Endothelial cell of umbilical vein (primary cell): ENCODE results near the gene KRTAP10-2. TPM values are rescaled to one million over a fixed set of nuclear protein-coding genes. Genes with fewer than 3 reads are reported as not detected.

Source experiments
- BruUV-seq: library from RNA; stranded (reverse); fragments of 400-500 nt; replicated peaks from 2 replicates; lab custom pipeline; 2021; lab: Mats Ljungman, UMichigan
- CTCF ChIA-PET: fragments of 300-600, 350-600 bp; sonication (Branson Sonifier 250); formaldehyde crosslinking; loops from one replicate; lab custom pipeline; 2021; ENCODE audit warnings: antibody characterized with exemption, inconsistent platforms; lab: Charles Lee
- POLR2A ChIA-PET: fragments of 300-600, 350-600 bp; sonication (Branson Sonifier 250); formaldehyde crosslinking; loops from one replicate; lab custom pipeline; 2021; ENCODE audit warnings: antibody characterized with exemption, inconsistent platforms; lab: Charles Lee
- DNase-seq: peaks from one replicate; pipeline ENCODE4 v3.0.0-alpha.2; 2011; ENCODE audit warnings: low read depth, low spot score
- FAIRE-seq: peaks from 2 replicates; lab custom pipeline; 2011; peaks lifted over from hg19 to GRCh38; lab: Jason Lieb, UNC
- H2AFZ ChIP-seq: 2 replicates; pipeline ENCODE4 v1.6.0; 2012; ENCODE audit warnings: low read depth, low read length, control low read depth, inconsistent platforms
- H3K27ac ChIP-seq: 2 replicates; pipeline ENCODE4 v1.5.1; 2011; ENCODE audit warnings: low read depth, mild to moderate bottlenecking, control low read depth, low read length, moderate library complexity; ENCODE audit not compliant: insufficient read depth
- H3K27me3 ChIP-seq, 2 experiments: 2 replicates each; pipeline versions ENCODE4 v1.6.0 to v1.6.1; 2011; ENCODE audit warnings: low read length in 2 of 2, mixed read lengths in 1 of 2; ENCODE audit not compliant: control insufficient read depth in 2 of 2, insufficient read depth in 2 of 2
- H3K36me3 ChIP-seq, 2 experiments: 2 replicates in 1 of 2; 3 replicates in 1 of 2; pipeline ENCODE4 v1.5.1; 2011; ENCODE audit warnings: low read length in 2 of 2, mild to moderate bottlenecking in 1 of 2, moderate library complexity in 1 of 2; ENCODE audit not compliant: control insufficient read depth in 2 of 2, insufficient read depth in 2 of 2; ENCODE audit errors: extremely low read depth in 1 of 2
- H3K4me1 ChIP-seq: 3 replicates; pipeline ENCODE4 v1.5.1; 2011; ENCODE audit warnings: mild to moderate bottlenecking, low read length; ENCODE audit not compliant: control insufficient read depth, insufficient read depth; ENCODE audit errors: extremely low read depth
- H3K4me2 ChIP-seq: 2 replicates; pipeline ENCODE4 v1.6.1; 2011; ENCODE audit warnings: low read length, control low read depth, mixed read lengths; ENCODE audit not compliant: insufficient read depth
- H3K4me3 ChIP-seq, 3 experiments: fragments of 200-600 bp in 1 of 3; sonication (generic), shearing (Covaris generic) in 1 of 3; replicated peaks in 1 of 3; 2 replicates each; pipeline ENCODE4 v1.5.1; 2011 to 2016; ENCODE audit warnings: control low read depth in 3 of 3, low read length in 3 of 3, mild to moderate bottlenecking in 2 of 3, inconsistent platforms in 1 of 3, low read depth in 1 of 3, moderate library complexity in 1 of 3; ENCODE audit not compliant: insufficient read depth in 1 of 3
- H3K79me2 ChIP-seq: 2 replicates; pipeline ENCODE4 v1.6.0; 2012; ENCODE audit warnings: low read length, inconsistent platforms; ENCODE audit not compliant: control insufficient read depth, insufficient read depth
- H3K9ac ChIP-seq: replicated peaks from 2 replicates; pipeline ENCODE3; 2011; ENCODE audit warnings: low read length, control low read depth; ENCODE audit not compliant: insufficient read depth; ENCODE audit errors: extremely low read depth
- H3K9me1 ChIP-seq: replicated peaks from 3 replicates; pipeline ENCODE4 v1.6.0; 2011; ENCODE audit warnings: mild to moderate bottlenecking, low read length; ENCODE audit not compliant: control insufficient read depth, insufficient read depth; ENCODE audit errors: extremely low read depth
- H3K9me3 ChIP-seq: replicated peaks from 2 replicates; pipeline ENCODE4 v1.5.1; 2012; ENCODE audit warnings: low read length, inconsistent platforms; ENCODE audit not compliant: control insufficient read depth, insufficient read depth
- H4K20me1 ChIP-seq: replicated peaks from 2 replicates; pipeline ENCODE3; 2011; ENCODE audit warnings: mild to moderate bottlenecking, low read length; ENCODE audit not compliant: control insufficient read depth, insufficient read depth; ENCODE audit errors: extremely low read depth
- FOS ChIP-seq: IDR thresholded peaks from 2 replicates; pipeline ENCODE4 v1.6.1; 2011; ENCODE audit warnings: mild to moderate bottlenecking, low read length, moderate library complexity, borderline replicate concordance; ENCODE audit not compliant: insufficient read depth
- GATA2 ChIP-seq: IDR thresholded peaks from 2 replicates; pipeline ENCODE4 v1.7.0; 2011; ENCODE audit warnings: low read depth, mild to moderate bottlenecking, moderate library complexity, mixed read lengths, low read length; ENCODE audit not compliant: insufficient read length, insufficient read depth
- JUN ChIP-seq: IDR thresholded peaks from 2 replicates; pipeline ENCODE4 v1.6.1; 2011; ENCODE audit warnings: borderline replicate concordance, low read depth; ENCODE audit not compliant: insufficient read length, insufficient read depth
- MYC ChIP-seq: IDR thresholded peaks from one replicate; pipeline ENCODE4 v1.6.1; 2011; ENCODE audit warnings: mild to moderate bottlenecking, low read depth, low read length
- POLR2A ChIP-seq: IDR thresholded peaks from 2 replicates; pipeline ENCODE4 v1.6.1; 2012; ENCODE audit warnings: low read depth, mild to moderate bottlenecking, control low read depth, low read length
- POLR2AphosphoS5 ChIP-seq: IDR thresholded peaks from 2 replicates; pipeline ENCODE4 v1.6.1; 2012; ENCODE audit warnings: low read depth, mild to moderate bottlenecking, control low read depth, low read length, moderate library complexity; ENCODE audit not compliant: insufficient read depth
- dilution Hi-C: fragments of 300-500 bp; cut with MboI; formaldehyde crosslinking; loops from one replicate; pipeline ENCODE4 v1.15.0; 2019; ENCODE audit warnings: low sequenced_read_pairs; ENCODE audit not compliant: extremely low pct_ligation_motif_present
- intact Hi-C: fragments of 100-400 bp; cut with micrococcal nuclease; formaldehyde crosslinking; loops from one replicate; pipeline ENCODE4 v1.10.0; 2022
- polyA plus RNA-seq, 4 experiments: library from polyadenylated mRNA; depleted of rRNA in 3 of 4; stranded (reverse) in 3 of 4; unstranded in 1 of 4; fragments of >200 nt; gene quantifications; 2 replicates each; pipeline versions ENCODE4 v1.2.1 to v1.2.3, GENCODE V29; 2011 to 2012; ENCODE audit warnings: missing spikeins in 1 of 4
- total RNA-seq: library from RNA; stranded (reverse); gene quantifications from 2 replicates; pipeline ENCODE4 v1.2.3, GENCODE V29; 2021
- TF ChIP-seq, protein P1 (sequence below): IDR thresholded peaks from 2 replicates; pipeline ENCODE4 v1.6.1; 2011; ENCODE audit not compliant: insufficient read depth, insufficient read length
- TF ChIP-seq, protein P2 (sequence below), 2 donors: IDR thresholded peaks; 1 replicate in 1 of 2; 2 replicates in 1 of 2; pipeline ENCODE4 v1.5.1; 2011; ENCODE audit warnings: low read length in 2 of 2, mild to moderate bottlenecking in 2 of 2, moderate library complexity in 2 of 2, control low read depth in 1 of 2, inconsistent platforms in 1 of 2, low read depth in 1 of 2; ENCODE audit not compliant: insufficient read depth in 1 of 2; ENCODE audit errors: extremely low read depth in 1 of 2

KRTAP10-2 gene
- total and polyA plus RNA-seq, 2 donors (not counting 3 experiments of a cell fraction or from before 2014, with no cell fraction given): not detected

DNA sequence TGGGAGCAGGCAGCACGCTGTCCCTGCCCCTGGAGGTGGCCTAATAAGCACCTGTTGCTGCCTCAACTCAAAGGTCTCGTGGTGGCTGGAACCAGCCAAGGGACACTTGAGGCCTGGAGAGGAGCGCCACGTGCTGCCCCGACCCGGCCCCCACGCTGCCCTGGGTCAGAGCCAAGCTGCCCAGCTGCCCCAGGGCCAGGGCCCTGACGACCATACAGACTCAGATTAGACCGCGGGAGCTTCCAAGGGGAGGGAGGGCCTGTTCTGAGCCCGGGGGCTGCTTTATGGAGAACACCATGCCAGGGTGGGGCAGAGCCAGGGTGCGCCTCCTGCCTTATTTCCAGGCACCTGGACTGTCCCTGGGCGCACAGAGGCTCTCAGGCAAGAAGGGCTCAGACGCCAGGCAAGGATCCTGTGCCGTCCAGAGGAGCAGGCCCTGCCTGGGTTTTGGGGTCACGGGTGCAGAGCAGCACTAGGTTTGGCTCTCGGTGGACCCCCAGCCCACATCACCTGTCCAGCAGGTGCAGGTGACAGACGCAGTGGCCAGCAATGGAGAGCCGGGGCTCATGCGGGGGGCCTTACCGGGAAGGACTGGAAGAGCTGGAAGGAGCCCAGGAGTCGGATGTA, 29.9 kb downstream of the KRTAP10-2 start:
- Histone ChIP-seq H3K4me3 (no peak overlapping the region), H3K27me3 (no peaks in the 10 kb centered on the region), H3K9me3 (no peaks in the 10 kb centered on the region), H3K36me3 (no peaks in the 10 kb centered on the region), H3K4me1 (no peaks in the 10 kb centered on the region), H4K20me1 (no peaks in the 10 kb centered on the region), H3K4me2 (no peak overlapping the region), H3K9me1 (no peaks in the 10 kb centered on the region), H3K27ac (no peak overlapping the region), H3K9ac (no peak overlapping the region), H3K79me2 (no peaks in the 10 kb centered on the region), H2AFZ (no peak overlapping the region)
- dilution Hi-C loops (no loop called here), intact Hi-C loops (no loop called here)
- TF ChIP-seq GATA2: no peak
- TF ChIP-seq, protein P1, sequence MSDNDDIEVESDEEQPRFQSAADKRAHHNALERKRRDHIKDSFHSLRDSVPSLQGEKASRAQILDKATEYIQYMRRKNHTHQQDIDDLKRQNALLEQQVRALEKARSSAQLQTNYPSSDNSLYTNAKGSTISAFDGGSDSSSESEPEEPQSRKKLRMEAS: no peak
- TF ChIP-seq POLR2A: no peak
- TF ChIP-seq, protein P2, sequence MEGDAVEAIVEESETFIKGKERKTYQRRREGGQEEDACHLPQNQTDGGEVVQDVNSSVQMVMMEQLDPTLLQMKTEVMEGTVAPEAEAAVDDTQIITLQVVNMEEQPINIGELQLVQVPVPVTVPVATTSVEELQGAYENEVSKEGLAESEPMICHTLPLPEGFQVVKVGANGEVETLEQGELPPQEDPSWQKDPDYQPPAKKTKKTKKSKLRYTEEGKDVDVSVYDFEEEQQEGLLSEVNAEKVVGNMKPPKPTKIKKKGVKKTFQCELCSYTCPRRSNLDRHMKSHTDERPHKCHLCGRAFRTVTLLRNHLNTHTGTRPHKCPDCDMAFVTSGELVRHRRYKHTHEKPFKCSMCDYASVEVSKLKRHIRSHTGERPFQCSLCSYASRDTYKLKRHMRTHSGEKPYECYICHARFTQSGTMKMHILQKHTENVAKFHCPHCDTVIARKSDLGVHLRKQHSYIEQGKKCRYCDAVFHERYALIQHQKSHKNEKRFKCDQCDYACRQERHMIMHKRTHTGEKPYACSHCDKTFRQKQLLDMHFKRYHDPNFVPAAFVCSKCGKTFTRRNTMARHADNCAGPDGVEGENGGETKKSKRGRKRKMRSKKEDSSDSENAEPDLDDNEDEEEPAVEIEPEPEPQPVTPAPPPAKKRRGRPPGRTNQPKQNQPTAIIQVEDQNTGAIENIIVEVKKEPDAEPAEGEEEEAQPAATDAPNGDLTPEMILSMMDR (IDR thresholded peaks at IDR 0.05; ENCODE audit: extremely low read depth in 1 of 2, insufficient read depth in 1 of 2, low read depth in 1 of 2, low read length in 2 of 2): no peak
- TF ChIP-seq FOS: no peak
- no peak for TF ChIP-seq POLR2AphosphoS5
- no peak for TF ChIP-seq MYC
- no peak for TF ChIP-seq JUN
- DNase-seq: no peak
- POLR2A ChIA-PET: no interaction called here
- BruUV-seq: no TSS peak
- CTCF ChIA-PET: no interaction called here
- FAIRE-seq: no peak
